LNCaP clone FGC (cell line): ENCODE data around the gene TNNC2.

Experiments used
- DNase-seq: peaks from one replicate; pipeline ENCODE4 v3.0.0-alpha.2; 2011; ENCODE audit warnings: low read depth
- H3K4me3 ChIP-seq: 2 replicates; pipeline ENCODE4 v1.5.1; 2011; ENCODE audit warnings: mild to moderate bottlenecking, low read depth, low read length, control low read depth
- TF ChIP-seq, protein P1 (sequence below): IDR thresholded peaks from 2 replicates; pipeline ENCODE4 v1.5.1; 2012; ENCODE audit warnings: mild to moderate bottlenecking; ENCODE audit not compliant: control insufficient read depth, insufficient read depth; ENCODE audit errors: extremely low read depth

Gene TNNC2

DNA sequence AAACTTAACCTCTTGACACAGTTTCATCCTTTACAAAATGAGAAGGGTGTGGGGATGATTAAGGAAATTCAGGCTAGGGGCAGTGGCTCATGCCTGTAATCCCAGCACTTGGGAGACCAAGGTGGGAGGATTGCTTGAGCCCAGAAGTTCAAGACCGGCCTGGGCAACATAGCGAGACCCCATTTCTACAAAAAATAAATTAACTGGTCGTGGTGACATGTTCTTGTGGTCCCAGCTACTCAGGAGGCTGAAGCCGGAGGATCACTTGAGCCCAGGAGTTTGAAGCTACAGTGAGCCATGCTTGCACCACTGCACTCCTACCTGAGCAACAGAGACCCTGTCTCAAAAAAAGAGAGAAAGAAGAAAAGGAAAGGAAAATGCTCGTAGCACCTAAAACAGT is 39.3 kb upstream of the TNNC2 start:
- no peak for DNase-seq
- H3K4me3 ChIP-seq: no peak overlapping the region
- TF ChIP-seq, protein P1, sequence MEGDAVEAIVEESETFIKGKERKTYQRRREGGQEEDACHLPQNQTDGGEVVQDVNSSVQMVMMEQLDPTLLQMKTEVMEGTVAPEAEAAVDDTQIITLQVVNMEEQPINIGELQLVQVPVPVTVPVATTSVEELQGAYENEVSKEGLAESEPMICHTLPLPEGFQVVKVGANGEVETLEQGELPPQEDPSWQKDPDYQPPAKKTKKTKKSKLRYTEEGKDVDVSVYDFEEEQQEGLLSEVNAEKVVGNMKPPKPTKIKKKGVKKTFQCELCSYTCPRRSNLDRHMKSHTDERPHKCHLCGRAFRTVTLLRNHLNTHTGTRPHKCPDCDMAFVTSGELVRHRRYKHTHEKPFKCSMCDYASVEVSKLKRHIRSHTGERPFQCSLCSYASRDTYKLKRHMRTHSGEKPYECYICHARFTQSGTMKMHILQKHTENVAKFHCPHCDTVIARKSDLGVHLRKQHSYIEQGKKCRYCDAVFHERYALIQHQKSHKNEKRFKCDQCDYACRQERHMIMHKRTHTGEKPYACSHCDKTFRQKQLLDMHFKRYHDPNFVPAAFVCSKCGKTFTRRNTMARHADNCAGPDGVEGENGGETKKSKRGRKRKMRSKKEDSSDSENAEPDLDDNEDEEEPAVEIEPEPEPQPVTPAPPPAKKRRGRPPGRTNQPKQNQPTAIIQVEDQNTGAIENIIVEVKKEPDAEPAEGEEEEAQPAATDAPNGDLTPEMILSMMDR: no peak

- DNase-seq: no peak
- TF ChIP-seq, protein P1: no peak
- no peak overlapping the region for H3K4me3 ChIP-seq
Measured at GRCh38 chr20:45863543-45864470, 36.7 kb upstream of the TNNC2 start.

GRCh38 chr20:45861221-45862075 is 34.3 kb upstream of the TNNC2 start:
- no peak overlapping the region for H3K4me3 ChIP-seq
- no peak for DNase-seq
- TF ChIP-seq, protein P1: no peak

GRCh38 chr20:45860560-45861220 is 33.6 kb upstream of the TNNC2 start:
- H3K4me3 ChIP-seq: no peak overlapping the region
- no peak for DNase-seq
- TF ChIP-seq, protein P1: no peak

GRCh38 chr20:45859916-45860315 is 32.8 kb upstream of the TNNC2 start:
- no peak for DNase-seq
- H3K4me3 ChIP-seq: no peak overlapping the region
- TF ChIP-seq, protein P1: no peak

DNA sequence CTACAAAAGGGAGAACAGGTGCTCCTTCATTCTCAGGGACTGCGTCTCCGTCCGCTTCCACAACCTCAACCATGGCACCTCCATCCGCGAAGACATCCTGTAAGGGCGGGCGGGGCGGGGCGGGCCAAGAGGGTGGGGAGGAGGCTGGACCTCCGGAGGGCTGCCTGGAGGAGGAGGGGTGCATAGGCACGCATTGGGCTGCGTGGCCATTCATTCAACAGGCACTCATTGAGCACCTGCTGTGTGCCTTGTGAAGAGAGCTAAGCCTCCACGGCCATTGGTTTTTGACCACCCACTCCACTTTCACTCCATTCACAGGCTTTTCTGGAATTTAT is 30.7 kb upstream of the TNNC2 start:
- TF ChIP-seq, protein P1: no peak
- peak overlapping the region; percentile 71 for H3K4me3 ChIP-seq
- no peak for DNase-seq
